Nephron (organoid): ENCODE measurements around the gene CLIC1.
A peak's percentile ranks its signal among the peaks of the same experiment; 100 is the strongest.

Experiments used
- H3K27ac Mint-ChIP-seq, 3 experiments: 2 replicates each; pipeline ENCODE4 v1.8.0; 2020; ENCODE audit warnings: mixed read lengths in 3 of 3, mild to moderate bottlenecking in 2 of 3, moderate library complexity in 1 of 3
- H3K27me3 Mint-ChIP-seq: 2 replicates; pipeline ENCODE4 v1.8.0; 2021; ENCODE audit warnings: low read depth, mild to moderate bottlenecking, moderate library complexity, mixed read lengths
- H3K36me3 Mint-ChIP-seq: 2 replicates; pipeline ENCODE4 v1.8.0; 2020; ENCODE audit warnings: low read depth, mixed read lengths
- H3K4me1 Mint-ChIP-seq: 2 replicates; pipeline ENCODE4 v1.8.0; 2020; ENCODE audit warnings: mixed read lengths
- H3K4me3 Mint-ChIP-seq, 3 experiments: 2 replicates each; pipeline ENCODE4 v1.8.0; 2020; ENCODE audit warnings: mild to moderate bottlenecking in 3 of 3, mixed read lengths in 3 of 3, moderate library complexity in 2 of 3
- H3K9me3 Mint-ChIP-seq: 2 replicates; pipeline ENCODE4 v1.8.0; 2020; ENCODE audit warnings: mixed read lengths
- TF ChIP-seq, protein P1 (sequence below), 3 experiments: fragments of 200-600 bp; sonication (generic); IDR thresholded peaks; one replicate each; pipeline ENCODE4 v1.5.0; 2021; ENCODE audit warnings: antibody characterized with exemption in 3 of 3; ENCODE audit not compliant: unreplicated experiment in 3 of 3

Gene CLIC1

DNA sequence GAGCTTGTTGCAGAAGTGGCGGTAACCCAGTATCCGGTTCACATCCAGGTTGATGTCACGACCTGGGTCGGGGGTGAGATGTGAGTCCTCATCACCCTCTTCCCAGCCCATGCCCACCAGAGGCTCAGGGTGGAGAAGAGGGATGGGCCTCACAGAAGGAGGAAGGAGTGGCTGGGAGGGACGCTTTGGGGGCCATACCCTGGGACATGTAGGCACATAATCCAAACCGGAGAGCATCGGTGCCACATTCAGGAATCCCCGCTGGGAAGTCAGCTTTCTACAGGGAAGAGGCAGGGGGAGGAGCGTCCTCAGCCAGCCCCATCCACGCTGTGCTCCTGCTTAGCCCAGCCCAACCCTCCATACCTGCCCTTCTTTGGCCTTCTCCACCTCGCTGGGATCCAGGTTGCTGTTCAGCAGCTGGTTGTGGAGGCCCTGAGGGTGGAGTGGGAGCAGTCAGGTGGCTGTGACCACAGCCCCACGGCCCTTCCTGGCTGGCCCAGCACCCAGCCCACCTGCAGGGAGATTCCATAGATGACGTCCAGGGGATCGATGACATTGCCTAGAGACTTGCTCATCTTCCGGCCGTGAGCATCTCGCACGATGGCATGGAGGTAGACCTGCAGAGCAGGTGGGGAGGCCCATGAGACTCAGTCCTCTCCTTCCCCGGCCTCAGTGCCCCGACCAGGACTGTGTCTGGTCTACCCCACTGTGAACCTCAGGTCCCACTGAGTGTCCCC is 44.3 kb upstream of the CLIC1 start:
- TF ChIP-seq, protein P1, sequence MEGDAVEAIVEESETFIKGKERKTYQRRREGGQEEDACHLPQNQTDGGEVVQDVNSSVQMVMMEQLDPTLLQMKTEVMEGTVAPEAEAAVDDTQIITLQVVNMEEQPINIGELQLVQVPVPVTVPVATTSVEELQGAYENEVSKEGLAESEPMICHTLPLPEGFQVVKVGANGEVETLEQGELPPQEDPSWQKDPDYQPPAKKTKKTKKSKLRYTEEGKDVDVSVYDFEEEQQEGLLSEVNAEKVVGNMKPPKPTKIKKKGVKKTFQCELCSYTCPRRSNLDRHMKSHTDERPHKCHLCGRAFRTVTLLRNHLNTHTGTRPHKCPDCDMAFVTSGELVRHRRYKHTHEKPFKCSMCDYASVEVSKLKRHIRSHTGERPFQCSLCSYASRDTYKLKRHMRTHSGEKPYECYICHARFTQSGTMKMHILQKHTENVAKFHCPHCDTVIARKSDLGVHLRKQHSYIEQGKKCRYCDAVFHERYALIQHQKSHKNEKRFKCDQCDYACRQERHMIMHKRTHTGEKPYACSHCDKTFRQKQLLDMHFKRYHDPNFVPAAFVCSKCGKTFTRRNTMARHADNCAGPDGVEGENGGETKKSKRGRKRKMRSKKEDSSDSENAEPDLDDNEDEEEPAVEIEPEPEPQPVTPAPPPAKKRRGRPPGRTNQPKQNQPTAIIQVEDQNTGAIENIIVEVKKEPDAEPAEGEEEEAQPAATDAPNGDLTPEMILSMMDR (IDR thresholded peaks at IDR 0.05; ENCODE audit: unreplicated experiment in 3 of 3), result no peak
- Mint-ChIP-seq H3K4me3 (no peak overlapping the region), H3K4me1 (no peaks in the 10 kb centered on the region), H3K27ac (peak overlapping the region in 1 of 3 experiments; percentile 25), H3K36me3 (peaks cover 29% of the 10 kb centered on the region), H3K9me3 (no peaks in the 10 kb centered on the region), H3K27me3 (no peaks in the 10 kb centered on the region)

DNA sequence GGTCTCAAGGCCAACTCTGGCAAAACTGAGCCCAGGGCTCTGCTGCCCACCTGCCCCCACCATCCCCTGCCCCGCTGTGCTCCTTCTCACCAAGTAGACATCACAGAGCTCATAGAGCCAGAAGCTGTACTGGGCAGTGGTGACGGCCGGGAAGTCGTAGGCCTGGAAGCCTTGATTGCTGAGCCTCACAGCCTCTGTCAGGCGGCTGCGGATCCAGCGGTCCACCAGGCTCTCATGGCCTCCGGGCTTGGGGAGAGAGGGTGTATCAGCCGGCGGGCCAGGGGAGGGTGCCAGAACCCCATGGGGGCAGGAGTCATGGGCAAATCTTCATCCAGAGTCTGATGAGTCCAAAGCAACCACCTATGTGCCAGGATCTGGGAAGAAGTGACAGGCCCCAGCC is 43.6 kb upstream of the CLIC1 start:
- Mint-ChIP-seq H3K27me3 (no peaks in the 10 kb centered on the region), H3K4me1 (no peaks in the 10 kb centered on the region), H3K4me3 (no peak overlapping the region), H3K36me3 (peaks cover 26% of the 10 kb centered on the region), H3K27ac (no peak overlapping the region), H3K9me3 (no peaks in the 10 kb centered on the region)
- TF ChIP-seq, protein P1 (IDR thresholded peaks at IDR 0.05; ENCODE audit: unreplicated experiment in 3 of 3), result no peak

DNA sequence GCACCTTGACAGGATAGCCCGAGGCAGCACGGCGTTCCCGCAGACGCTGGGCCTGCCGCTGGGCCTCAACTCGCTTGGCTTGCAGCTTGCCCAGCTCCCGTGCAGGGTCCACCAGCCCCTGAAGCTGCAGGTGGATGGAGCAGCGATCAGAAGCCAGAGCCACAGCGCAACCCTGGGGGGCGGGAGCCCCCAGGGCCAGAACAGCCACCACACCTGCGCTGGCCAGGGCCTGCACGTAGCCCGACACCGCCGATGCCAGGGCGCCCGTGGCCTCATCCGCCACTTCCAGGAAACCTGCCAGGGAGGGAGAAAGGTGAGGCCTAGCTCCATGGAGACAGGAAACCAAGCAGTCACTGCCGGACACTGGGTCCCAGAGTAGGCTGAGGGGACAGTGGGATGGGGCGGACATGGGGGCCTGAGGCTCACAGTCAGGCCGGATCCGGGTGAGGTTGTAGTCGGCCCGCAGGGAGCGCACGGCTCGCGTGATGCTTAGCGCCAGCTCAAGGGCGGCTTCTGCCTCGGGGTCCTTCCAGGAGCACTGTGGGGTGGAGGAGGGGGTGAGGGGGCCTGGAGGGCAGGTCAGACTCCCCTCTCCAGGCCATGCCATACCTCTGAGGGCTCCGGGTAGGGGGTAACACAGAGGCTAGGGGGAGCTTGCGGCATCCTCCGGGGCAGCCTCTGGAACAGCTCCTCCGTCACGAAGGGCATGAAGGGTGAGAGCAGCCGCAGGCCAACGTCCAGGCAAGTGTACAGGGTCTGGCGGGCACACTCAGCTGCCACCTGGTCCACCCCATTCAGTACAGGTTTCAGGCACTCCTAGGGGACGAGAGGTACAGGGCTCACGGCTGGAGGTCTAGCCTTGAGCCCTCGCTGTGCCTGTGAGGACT is 42.9 kb upstream of the CLIC1 start:
- Mint-ChIP-seq H3K4me3 (no peak overlapping the region), H3K4me1 (no peaks in the 10 kb centered on the region), H3K9me3 (no peaks in the 10 kb centered on the region), H3K36me3 (peaks cover 19% of the 10 kb centered on the region), H3K27ac (no peak overlapping the region), H3K27me3 (no peaks in the 10 kb centered on the region)
- TF ChIP-seq, protein P1 (IDR thresholded peaks at IDR 0.05; ENCODE audit: unreplicated experiment in 3 of 3), result no peak

DNA sequence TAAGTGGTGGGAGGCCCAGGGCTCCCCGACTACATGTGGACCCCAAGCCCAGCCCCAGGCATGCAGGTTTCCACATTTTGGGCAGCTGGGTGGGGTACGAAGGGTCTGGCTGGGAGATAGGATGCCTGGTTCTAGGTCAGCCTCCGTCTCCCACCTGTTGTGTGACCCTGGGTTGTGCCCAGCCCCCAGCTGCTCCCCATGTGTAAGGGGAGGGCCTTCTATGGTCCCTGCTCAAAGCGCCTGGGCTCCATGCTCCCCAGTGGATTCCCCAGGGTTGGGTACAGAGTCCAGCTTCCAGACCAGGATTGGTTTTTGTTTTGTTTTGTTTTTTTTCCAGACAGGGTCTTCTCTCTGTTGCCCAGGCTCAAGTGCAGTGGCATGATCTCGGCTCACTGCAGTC is 41.9 kb upstream of the CLIC1 start:
- Mint-ChIP-seq H3K27ac (peak overlapping the region in 2 of 3 experiments; percentile 76 to 93), H3K4me1 (no peaks in the 10 kb centered on the region), H3K9me3 (no peaks in the 10 kb centered on the region), H3K36me3 (peaks cover 16% of the 10 kb centered on the region), H3K4me3 (no peak overlapping the region), H3K27me3 (no peaks in the 10 kb centered on the region)
- TF ChIP-seq, protein P1 (IDR thresholded peaks at IDR 0.05; ENCODE audit: unreplicated experiment in 3 of 3), result no peak

DNA sequence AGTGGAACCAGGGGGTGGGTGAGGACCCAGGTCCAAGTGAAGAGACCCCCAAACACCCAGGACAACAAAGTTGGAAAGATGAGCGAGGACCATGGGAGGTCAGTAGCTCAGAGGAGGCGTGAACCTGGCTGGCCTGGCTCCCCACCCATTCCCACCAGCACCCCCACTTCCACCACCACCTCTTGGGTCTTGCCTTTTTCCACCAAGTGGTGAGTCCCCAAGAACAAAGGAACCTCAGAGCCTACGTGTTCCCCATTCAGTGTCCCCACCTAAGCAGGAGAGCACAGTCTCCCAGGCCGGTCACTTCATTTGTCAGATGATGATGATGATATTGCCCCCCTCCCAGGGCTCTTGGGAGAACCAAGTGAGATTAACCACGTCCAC is 41.3 kb upstream of the CLIC1 start:
- H3K4me1 Mint-ChIP-seq, result no peaks in the 10 kb centered on the region
- no peaks in the 10 kb centered on the region for H3K27me3 Mint-ChIP-seq
- H3K9me3 Mint-ChIP-seq, result no peaks in the 10 kb centered on the region
- H3K4me3 Mint-ChIP-seq, result no peak overlapping the region
- peak overlapping the region; percentile 42 to 93 (median 76) for H3K27ac Mint-ChIP-seq
- H3K36me3 Mint-ChIP-seq, result peaks cover 11% of the 10 kb centered on the region
- TF ChIP-seq, protein P1 (IDR thresholded peaks at IDR 0.05; ENCODE audit: unreplicated experiment in 3 of 3), result no peak
